GM19395 (cell line): Measurements from ENCODE around the gene PCDHB1.
A peak's percentile ranks its signal among the peaks of the same experiment; 100 is the strongest.
"Not testable (repeated sequence)": the region's sequence is repeated elsewhere in the genome, so short reads cannot be mapped to it uniquely, and the experiment has no call there.

Source experiments
- ATAC-seq: cut with Tn5 transposase; IDR thresholded peaks from one replicate; pipeline ENCODE4 v1.9.1; 2021; ENCODE audit warnings: mild to moderate bottlenecking, moderate library complexity; ENCODE audit not compliant: unreplicated experiment

The PCDHB1 gene

GRCh38 chr5:141051521-141051866 is 320 bp downstream of the PCDHB1 start:
- no peak for ATAC-seq

- ATAC-seq, result no peak
Measured at GRCh38 chr5:141077826-141078225, 26.7 kb downstream of the PCDHB1 start.

DNA sequence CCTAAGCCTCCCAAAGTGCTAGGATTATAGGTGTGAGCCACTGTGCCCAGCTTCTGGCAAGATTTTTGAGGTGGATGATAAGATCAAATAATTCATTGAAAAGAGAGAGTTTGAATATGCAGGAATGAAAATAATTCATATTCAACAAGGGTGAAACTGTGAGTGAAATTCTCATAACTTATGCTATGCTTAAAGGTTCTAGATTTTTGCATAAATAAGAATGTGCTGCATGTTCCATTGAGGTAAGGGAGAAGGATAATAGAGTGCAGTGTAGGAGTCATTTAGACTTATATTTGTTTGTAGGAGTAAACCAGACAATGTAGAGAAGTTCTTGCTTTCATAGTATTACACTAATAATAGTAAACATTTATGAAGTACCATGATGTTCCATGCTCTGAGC is 31.1 kb downstream of the PCDHB1 start:
- ATAC-seq, result no peak

DNA sequence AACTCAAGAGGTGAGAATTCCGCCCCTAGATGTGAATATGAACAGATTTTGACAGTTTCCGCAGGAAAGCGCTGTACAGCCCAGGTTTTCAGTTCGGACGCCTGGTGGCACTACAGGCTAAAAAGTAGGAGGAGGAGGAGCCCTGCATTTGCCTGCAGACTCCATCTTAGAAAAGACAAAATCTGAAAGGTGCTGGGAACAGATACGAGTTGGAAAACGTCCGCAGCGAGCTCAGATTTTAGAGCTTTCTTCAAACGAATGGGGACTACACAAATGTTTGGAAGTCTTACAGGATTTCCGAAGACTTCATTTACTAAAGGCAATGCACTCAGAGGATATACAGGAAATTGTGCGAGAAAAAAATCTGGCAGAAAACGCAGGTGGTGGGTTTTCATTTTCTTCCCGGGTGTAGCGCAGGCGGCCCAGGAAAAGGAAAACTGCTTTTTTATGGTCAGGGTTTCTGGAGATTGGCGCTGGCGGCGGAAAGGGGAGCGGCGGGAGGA is 33.4 kb downstream of the PCDHB1 start:
- peak; percentile 57 for ATAC-seq

GRCh38 chr5:141094481-141095262 is 43.5 kb downstream of the PCDHB1 start, which contains the start of gene PCDHB2:
Gene PCDHB2, plus strand, starts transcription at chr5:141094615. Its CDS starts 176 bp downstream, at chr5:141094791.
- no peak for ATAC-seq

GRCh38 chr5:141095263-141095641 is 44.1 kb downstream of the PCDHB1 start:
- ATAC-seq, result no peak

DNA sequence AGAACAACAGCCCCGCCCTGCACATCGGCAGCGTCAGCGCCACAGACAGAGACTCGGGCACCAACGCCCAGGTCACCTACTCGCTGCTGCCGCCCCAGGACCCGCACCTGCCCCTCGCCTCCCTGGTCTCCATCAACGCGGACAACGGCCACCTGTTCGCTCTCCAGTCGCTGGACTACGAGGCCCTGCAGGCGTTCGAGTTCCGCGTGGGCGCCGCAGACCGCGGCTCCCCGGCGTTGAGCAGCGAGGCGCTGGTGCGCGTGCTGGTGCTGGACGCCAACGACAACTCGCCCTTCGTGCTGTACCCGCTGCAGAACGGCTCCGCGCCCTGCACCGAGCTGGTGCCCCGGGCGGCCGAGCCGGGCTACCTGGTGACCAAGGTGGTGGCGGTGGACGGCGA is 45.0 kb downstream of the PCDHB1 start:
- ATAC-seq, result not testable (repeated sequence)

DNA sequence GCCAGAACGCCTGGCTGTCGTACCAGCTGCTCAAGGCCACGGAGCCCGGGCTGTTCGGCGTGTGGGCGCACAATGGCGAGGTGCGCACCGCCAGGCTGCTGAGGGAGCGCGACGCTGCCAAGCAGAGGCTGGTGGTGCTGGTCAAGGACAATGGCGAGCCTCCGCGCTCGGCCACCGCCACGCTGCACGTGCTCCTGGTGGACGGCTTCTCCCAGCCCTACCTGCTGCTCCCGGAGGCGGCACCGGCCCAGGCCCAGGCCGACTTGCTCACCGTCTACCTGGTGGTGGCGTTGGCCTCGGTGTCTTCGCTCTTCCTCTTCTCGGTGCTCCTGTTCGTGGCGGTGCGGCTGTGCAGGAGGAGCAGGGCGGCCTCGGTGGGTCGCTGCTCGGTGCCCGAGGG is 45.4 kb downstream of the PCDHB1 start:
- ATAC-seq, result not testable (repeated sequence)

DNA sequence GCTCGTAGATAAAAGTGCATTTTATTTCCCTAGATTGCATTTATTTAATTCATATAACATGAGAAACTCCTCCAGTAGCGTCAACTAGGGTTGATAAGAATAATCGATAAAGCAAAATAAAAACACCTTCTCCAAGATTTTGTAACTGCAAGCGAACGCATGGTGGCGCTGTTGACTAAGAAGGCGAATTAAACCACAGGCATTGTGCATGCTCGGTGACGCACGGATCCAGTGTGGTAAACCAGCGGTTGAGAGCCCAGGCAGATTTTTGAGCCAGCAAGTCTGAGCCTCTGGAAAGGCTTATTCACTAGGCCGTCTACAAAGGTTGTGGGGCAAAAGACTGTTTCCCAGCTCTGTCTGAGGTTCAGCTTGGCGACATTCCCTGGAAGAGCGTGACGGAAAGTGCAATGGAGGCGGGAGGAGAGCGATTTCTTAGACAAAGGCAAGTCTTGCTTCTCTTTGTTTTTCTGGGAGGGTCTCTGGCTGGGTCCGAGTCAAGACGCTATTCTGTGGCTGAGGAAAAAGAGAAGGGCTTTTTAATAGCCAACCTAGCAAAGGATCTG is 49.1 kb downstream of the PCDHB1 start, which contains the start of gene PCDHB3:
Gene PCDHB3, plus strand, starts transcription at position 231 of the 563 bp plus-strand sequence. Its CDS starts 177 bp downstream, at position 408.
- ATAC-seq, result no peak

DNA sequence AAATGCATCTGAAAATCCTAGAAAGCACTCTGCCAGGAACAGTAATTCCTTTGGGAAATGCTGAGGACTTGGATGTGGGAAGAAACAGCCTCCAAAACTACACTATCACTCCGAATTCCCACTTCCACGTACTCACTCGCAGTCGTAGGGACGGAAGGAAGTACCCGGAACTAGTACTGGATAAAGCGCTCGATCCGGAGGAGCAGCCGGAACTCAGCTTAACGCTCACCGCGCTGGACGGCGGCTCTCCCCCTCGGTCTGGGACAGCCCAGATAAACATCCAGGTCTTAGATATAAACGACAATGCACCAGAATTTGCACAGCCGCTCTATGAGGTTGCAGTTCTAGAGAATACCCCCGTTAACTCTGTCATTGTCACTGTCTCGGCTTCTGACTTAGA is 49.9 kb downstream of the PCDHB1 start:
- ATAC-seq, result no peak

- ATAC-seq, result not testable (repeated sequence)
Measured at GRCh38 chr5:141102070-141102469, 50.9 kb downstream of the PCDHB1 start.

- not testable (repeated sequence) for ATAC-seq
Measured at GRCh38 chr5:141102471-141102870, 51.3 kb downstream of the PCDHB1 start.

GRCh38 chr5:141105350-141105749 is 54.2 kb downstream of the PCDHB1 start:
- ATAC-seq, result no peak
